T-helper 17 cell (primary cell): ENCODE measurements around the gene SKIDA1. TPM values are rescaled to one million over a fixed set of nuclear protein-coding genes. Genes with fewer than 3 reads are reported as not detected.
A peak's percentile ranks its signal among the peaks of the same experiment; 100 is the strongest.
"Not testable (repeated sequence)": the region's sequence is repeated elsewhere in the genome, so short reads cannot be mapped to it uniquely, and the experiment has no call there.

ENCODE experiments used
- ATAC-seq: fragments of 150-1000 bp; cut with Tn5 transposase; 2 replicates; pipeline ENCODE4 v1.10.0; 2021; ENCODE audit warnings: mild to moderate bottlenecking, moderate library complexity
- DNase-seq, 3 donors: peaks; one replicate each; pipeline versions ENCODE4 v3.0.0 to v3.0.0-alpha.2; 2020 to 2021
- H3K9me3 ChIP-seq: one replicate; pipeline ENCODE4 v1.7.0; 2013; ENCODE audit warnings: low read length, mild to moderate bottlenecking; ENCODE audit not compliant: control insufficient read depth, poor library complexity, severe bottlenecking
- H3K27ac Mint-ChIP-seq: one replicate; pipeline ENCODE4 v1.8.0; 2022; ENCODE audit warnings: mild to moderate bottlenecking, moderate library complexity, mixed read lengths
- H3K27me3 Mint-ChIP-seq: one replicate; pipeline ENCODE4 v1.8.0; 2022; ENCODE audit warnings: mixed read lengths
- H3K36me3 Mint-ChIP-seq: one replicate; pipeline ENCODE4 v1.8.0; 2022; ENCODE audit warnings: low read depth, mixed read lengths
- H3K4me1 Mint-ChIP-seq: one replicate; pipeline ENCODE4 v1.8.0; 2022; ENCODE audit warnings: mild to moderate bottlenecking, mixed read lengths
- H3K4me3 Mint-ChIP-seq: one replicate; pipeline ENCODE4 v1.8.0; 2022; ENCODE audit warnings: mild to moderate bottlenecking, moderate library complexity, mixed read lengths
- total RNA-seq, 4 donors: library from RNA in 2 of 4; stranded (reverse) in 2 of 4; gene quantifications; one replicate each; pipeline ENCODE4 v1.2.3 and lab custom pipeline; 2022 to 2026

The SKIDA1 gene
- total RNA-seq (under 1 TPM; 0.34 to 0.37 TPM), total RNA-seq (lab: John Stamatoyannopoulos, UW) (0.12 to 0.75 reads per million in 2 donors)

DNA sequence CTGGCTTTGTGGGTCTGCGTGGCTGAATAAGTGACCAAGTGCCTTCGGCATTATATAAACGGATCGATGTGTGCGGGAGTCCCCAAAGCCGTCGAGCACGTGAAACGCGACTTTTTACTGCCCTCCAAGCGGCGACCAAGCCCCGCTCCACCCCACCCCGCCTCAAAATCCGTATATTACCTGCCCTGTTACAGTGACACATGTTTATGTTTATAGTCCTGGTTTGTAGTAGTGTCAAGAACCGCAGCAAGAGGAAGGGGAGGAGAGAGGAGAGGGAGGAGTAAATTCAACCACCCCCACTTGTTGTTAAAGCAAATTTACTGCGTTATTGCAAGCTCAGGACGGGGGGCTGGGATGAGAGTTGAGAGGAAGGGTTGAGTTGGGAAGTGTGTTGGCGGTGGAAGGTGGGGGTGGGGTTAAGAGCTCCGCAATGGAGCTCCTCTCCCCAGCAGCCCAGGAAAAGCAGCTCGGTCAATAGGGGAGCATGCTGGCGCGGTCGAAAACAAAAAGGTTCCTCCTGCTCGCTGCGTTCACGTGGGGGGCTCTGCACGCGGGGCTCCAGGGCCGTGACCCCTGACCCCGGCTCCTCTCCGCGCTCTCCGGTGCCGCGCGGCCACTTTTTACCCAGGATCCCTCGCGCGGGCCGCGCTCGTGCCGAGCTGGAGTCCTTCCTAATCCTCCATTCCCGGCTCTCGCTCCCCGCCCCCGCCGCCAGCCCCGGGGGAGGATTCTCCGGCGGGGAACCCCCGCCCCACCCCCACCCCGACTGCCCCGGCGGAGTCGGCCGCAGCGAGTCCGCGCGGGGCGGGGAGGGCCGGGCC is at the start of gene SKIDA1:
Gene SKIDA1, minus strand, starts transcription at position 316 of the 821 bp plus-strand sequence. CDS start 7,860 bp downstream, outside the sequence.
- Mint-ChIP-seq H3K4me1 (peaks cover 25% of the 10 kb centered on the region), H3K36me3 (peaks cover 4% of the 10 kb centered on the region), H3K27me3 (peaks cover 18% of the 10 kb centered on the region), H3K27ac (peak within 1 kb of the TSS; percentile 97), H3K4me3 (peak within 1 kb of the TSS; percentile 100)
- ATAC-seq (peak; percentile 78), DNase-seq (peak; percentile 20 to 53 (median 53))
- no peaks in the 10 kb centered on the region for H3K9me3 ChIP-seq

GRCh38 chr10:21574514-21574913 is 49.0 kb upstream of the SKIDA1 start:
- peaks cover 45% of the 10 kb centered on the region for H3K4me1 Mint-ChIP-seq
- not testable (repeated sequence) for H3K36me3 Mint-ChIP-seq, H3K4me3 Mint-ChIP-seq, H3K27ac Mint-ChIP-seq, DNase-seq, ATAC-seq, H3K9me3 ChIP-seq, H3K27me3 Mint-ChIP-seq

GRCh38 chr10:21572578-21572977 is 47.1 kb upstream of the SKIDA1 start:
- no peak for ATAC-seq
- H3K27ac Mint-ChIP-seq = no peak overlapping the region
- no peaks in the 10 kb centered on the region for H3K27me3 Mint-ChIP-seq
- DNase-seq = no peak
- peaks cover 39% of the 10 kb centered on the region for H3K4me1 Mint-ChIP-seq
- peaks cover 11% of the 10 kb centered on the region for H3K36me3 Mint-ChIP-seq
- H3K9me3 ChIP-seq = no peaks in the 10 kb centered on the region
- no peak overlapping the region for H3K4me3 Mint-ChIP-seq

- DNase-seq (no peak), ATAC-seq (no peak)
- Mint-ChIP-seq H3K27me3 (no peaks in the 10 kb centered on the region), H3K27ac (peak overlapping the region; percentile 57), H3K4me3 (peak overlapping the region; percentile 47), H3K36me3 (peaks cover 11% of the 10 kb centered on the region), H3K4me1 (peaks cover 42% of the 10 kb centered on the region)
- H3K9me3 ChIP-seq = no peaks in the 10 kb centered on the region
Measured at GRCh38 chr10:21570761-21571521, 45.5 kb upstream of the SKIDA1 start.

DNA sequence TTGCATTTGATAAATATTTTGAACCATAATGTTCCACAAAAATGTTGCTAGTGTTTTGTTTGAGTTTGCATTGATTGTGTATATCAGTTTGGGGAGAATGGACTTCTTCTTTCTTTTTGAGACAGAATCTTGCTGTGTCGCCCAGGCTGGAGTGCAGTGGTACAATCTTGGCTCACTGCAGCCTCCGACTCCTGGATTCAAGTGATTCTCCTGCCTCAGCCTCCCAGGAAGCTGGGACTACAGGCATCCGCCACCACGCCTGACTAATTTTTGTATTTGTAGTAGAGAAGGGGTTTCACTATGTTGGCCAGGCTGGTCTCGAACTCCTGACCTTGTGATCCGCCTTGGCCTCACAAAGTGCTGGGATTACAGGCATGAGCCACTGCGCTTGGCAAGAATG is 33.5 kb upstream of the SKIDA1 start:
- ATAC-seq, H3K27me3 Mint-ChIP-seq, H3K4me3 Mint-ChIP-seq, H3K9me3 ChIP-seq, DNase-seq, H3K36me3 Mint-ChIP-seq: not testable (repeated sequence)
- Mint-ChIP-seq H3K27ac (peak overlapping the region; percentile 66), H3K4me1 (peaks cover 18% of the 10 kb centered on the region)

DNA sequence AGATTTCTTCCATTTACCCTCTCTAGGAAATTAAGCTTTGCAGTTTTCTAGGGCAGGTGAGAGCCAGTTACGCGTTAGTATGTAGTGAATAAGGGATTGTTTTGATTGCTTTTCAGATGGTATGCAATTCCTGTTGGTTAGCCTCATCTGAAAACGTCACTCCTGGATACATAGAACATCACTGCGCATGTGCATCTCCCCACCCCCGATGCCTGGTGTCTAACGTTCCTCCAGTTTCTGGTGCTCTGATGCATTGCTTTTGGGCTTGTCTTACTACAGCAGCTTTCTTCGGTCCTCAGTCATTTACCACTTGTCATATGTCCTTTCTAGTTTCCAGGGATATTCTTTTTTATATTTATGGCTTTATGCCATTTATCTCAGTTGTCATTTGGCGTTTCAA is 31.0 kb upstream of the SKIDA1 start:
- Mint-ChIP-seq H3K27me3 (no peaks in the 10 kb centered on the region), H3K27ac (no peak overlapping the region), H3K36me3 (peaks cover 12% of the 10 kb centered on the region), H3K4me1 (peaks cover 25% of the 10 kb centered on the region), H3K4me3 (no peak overlapping the region)
- no peak for ATAC-seq
- H3K9me3 ChIP-seq = no peaks in the 10 kb centered on the region
- DNase-seq = no peak

GRCh38 chr10:21552638-21553037 is 27.2 kb upstream of the SKIDA1 start:
- ATAC-seq = no peak
- H3K4me1 Mint-ChIP-seq = peaks cover 19% of the 10 kb centered on the region
- no peak for DNase-seq
- H3K9me3 ChIP-seq = no peaks in the 10 kb centered on the region
- H3K36me3 Mint-ChIP-seq = peaks cover 8% of the 10 kb centered on the region
- no peak overlapping the region for H3K4me3 Mint-ChIP-seq
- no peaks in the 10 kb centered on the region for H3K27me3 Mint-ChIP-seq
- H3K27ac Mint-ChIP-seq = peak overlapping the region; percentile 65

DNA sequence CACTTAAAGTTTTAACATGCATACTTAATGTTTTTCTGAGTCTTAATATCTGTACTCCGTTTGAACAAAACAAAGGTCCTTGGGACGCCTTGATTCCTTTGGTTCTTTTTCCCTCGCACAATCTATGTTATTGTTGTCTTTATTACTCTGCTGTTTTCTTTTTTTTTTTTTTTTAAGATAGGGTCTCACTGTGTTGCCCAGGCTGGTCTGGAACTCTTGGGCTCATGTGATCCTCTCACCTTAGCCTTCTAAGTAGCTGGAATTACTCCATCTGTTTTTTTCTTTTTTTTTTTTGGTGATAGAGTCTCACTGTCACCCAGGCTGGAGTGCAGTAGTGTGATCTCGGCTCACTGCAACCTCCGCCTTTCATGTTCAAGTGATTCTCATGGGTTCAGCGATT is 21.8 kb upstream of the SKIDA1 start:
- Mint-ChIP-seq H3K4me1 (peaks cover 17% of the 10 kb centered on the region), H3K36me3 (peaks cover 18% of the 10 kb centered on the region), H3K4me3 (no peak overlapping the region), H3K27ac (no peak overlapping the region), H3K27me3 (no peaks in the 10 kb centered on the region)
- H3K9me3 ChIP-seq = no peaks in the 10 kb centered on the region
- DNase-seq (no peak), ATAC-seq (no peak)

DNA sequence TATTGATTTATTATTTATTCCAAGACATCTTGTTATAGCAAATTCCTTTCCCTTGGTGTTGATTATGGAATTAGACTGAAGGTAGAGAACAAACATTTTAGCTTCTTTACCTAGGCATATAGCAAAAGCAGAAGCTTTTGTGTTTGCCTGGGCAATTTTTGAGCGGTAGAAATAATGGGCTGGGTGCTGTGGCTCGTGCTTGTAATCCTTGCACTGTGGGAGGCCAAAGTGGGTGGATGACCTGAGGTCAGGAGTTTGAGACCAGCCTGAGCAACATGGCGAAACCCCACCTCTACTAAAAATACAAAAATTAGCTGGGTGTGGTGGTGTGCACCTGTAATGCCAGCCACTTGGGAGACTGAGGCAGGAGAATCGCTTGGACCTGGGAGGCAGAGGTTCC is 15.2 kb upstream of the SKIDA1 start:
- H3K4me3 Mint-ChIP-seq, H3K9me3 ChIP-seq, ATAC-seq, H3K27me3 Mint-ChIP-seq, H3K27ac Mint-ChIP-seq, DNase-seq: not testable (repeated sequence)
- Mint-ChIP-seq H3K36me3 (peaks cover 21% of the 10 kb centered on the region), H3K4me1 (peaks cover 19% of the 10 kb centered on the region)

GRCh38 chr10:21536874-21537273 is 11.4 kb upstream of the SKIDA1 start:
- Mint-ChIP-seq H3K36me3 (peaks cover 4% of the 10 kb centered on the region), H3K27ac (peak overlapping the region; percentile 24), H3K27me3 (no peaks in the 10 kb centered on the region), H3K4me1 (peaks cover 22% of the 10 kb centered on the region), H3K4me3 (no peak overlapping the region)
- H3K9me3 ChIP-seq = no peaks in the 10 kb centered on the region
- ATAC-seq = no peak
- no peak for DNase-seq

DNA sequence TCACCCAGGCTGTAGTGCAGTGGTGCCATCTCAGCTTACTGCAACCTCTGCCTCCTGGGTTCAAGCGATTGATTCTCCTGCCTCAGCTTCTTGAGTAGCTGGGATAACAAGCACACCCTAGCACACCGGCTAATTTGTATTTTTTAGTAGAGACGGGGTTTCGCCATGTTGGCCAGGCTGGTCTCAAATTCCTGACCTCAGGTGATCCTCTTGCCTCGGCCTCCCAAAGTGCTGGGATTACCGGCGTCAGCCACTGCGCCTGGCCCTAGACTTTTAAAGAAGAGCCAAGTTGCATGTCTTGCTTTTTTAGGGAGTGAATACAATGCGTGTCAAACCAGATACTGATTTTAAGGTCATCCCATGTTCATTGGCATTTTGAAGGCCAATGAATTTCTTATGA is 10.5 kb upstream of the SKIDA1 start:
- not testable (repeated sequence) for H3K27me3 Mint-ChIP-seq, ATAC-seq, H3K36me3 Mint-ChIP-seq, DNase-seq, H3K9me3 ChIP-seq
- H3K4me3 Mint-ChIP-seq = peak overlapping the region; percentile 93
- peaks cover 18% of the 10 kb centered on the region for H3K4me1 Mint-ChIP-seq
- H3K27ac Mint-ChIP-seq = peak overlapping the region; percentile 86

GRCh38 chr10:21535494-21535965 is 10.0 kb upstream of the SKIDA1 start:
- Mint-ChIP-seq H3K36me3 (no peaks in the 10 kb centered on the region), H3K4me1 (peaks cover 18% of the 10 kb centered on the region), H3K4me3 (peak overlapping the region; percentile 93), H3K27ac (peak overlapping the region; percentile 86), H3K27me3 (no peaks in the 10 kb centered on the region)
- ATAC-seq (no peak), DNase-seq (no peak)
- H3K9me3 ChIP-seq = no peaks in the 10 kb centered on the region
